Gastroesophageal sphincter (tissue), 3 donors: ENCODE measurements around the gene PNO1.

Experiments used
- CTCF ChIP-seq, 4 experiments: fragments of 200-600 bp in 2 of 4; fragments of 450-650 bp in 2 of 4; sonication (generic) in 1 of 4; IDR thresholded peaks; one replicate each; pipeline ENCODE4 v1.5.1; 2017 to 2019; ENCODE audit warnings: antibody characterized with exemption in 4 of 4, mild to moderate bottlenecking in 2 of 4, moderate library complexity in 2 of 4
- EP300 ChIP-seq: sonication (generic); formaldehyde crosslinking; IDR thresholded peaks from one replicate; pipeline ENCODE4 v1.6.1; 2017; ENCODE audit warnings: antibody characterized with exemption, mild to moderate bottlenecking
- POLR2AphosphoS5 ChIP-seq: sonication (generic); formaldehyde crosslinking; IDR thresholded peaks from one replicate; pipeline ENCODE4 v1.6.1; 2017; ENCODE audit warnings: antibody characterized with exemption

DNA sequence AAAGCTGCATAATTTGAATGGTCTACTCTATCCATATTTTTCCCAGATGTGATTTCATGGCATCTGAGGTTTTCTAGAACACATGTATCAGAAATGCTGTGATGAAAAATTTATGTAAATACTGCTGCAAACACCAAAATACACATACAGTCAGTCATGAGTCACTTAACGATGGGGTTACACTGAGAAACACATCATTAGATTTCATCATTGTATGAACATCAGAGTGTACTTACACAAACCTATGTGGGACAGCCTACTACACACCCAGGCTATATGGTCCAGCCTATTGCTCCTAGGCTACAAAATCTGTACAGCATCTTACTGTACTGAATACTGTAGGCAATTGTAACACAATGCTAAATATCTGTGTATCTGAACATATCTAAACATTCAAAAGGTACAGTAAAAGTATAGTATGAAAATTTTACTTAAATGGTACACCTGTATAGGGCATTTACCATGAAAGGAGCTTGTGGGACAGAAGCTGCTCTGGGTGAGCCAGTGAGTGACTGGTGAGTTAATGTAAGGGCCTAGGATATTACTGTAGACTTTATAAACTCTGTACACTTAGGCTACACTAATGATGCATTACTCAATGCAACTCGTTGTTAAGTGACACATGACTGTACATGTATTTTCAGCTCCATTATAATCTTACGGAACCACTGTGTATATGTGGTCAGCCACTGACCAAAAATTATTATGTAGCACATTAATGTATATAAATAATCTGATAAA is 33.5 kb downstream of the PNO1 start:
- no peak for TF ChIP-seq CTCF (IDR thresholded peaks at IDR 0.05)
- no peak for TF ChIP-seq POLR2AphosphoS5
- TF ChIP-seq EP300: no peak
